Lung (tissue), 12 donors: ENCODE results near the gene CA10. TPM values are rescaled to one million over a fixed set of nuclear protein-coding genes. Genes with fewer than 3 reads are reported as not detected.

ENCODE experiments used
- ATAC-seq: fragments of 200-7000 bp; cut with Tn5 transposase; one replicate; pipeline ENCODE4 v1.9.1; 2020; ENCODE audit warnings: moderate number of reproducible peaks; ENCODE audit not compliant: insufficient read depth, low FRiP score
- DNase-seq, 3 donors: peaks; one replicate each; pipeline ENCODE4 v3.0.0-alpha.2; 2013 to 2017
- H3K27ac ChIP-seq, 2 donors: one replicate each; pipeline ENCODE4 v1.5.1; 2013; ENCODE audit warnings: mild to moderate bottlenecking in 2 of 2, moderate library complexity in 2 of 2, control low read depth in 1 of 2, inconsistent platforms in 1 of 2, low read depth in 1 of 2, low read length in 1 of 2
- H3K27me3 ChIP-seq, 3 donors: one replicate each; pipeline ENCODE4 v1.5.1; 2013; ENCODE audit warnings: low read length in 2 of 3; ENCODE audit not compliant: control insufficient read depth in 3 of 3, insufficient read depth in 3 of 3
- H3K36me3 ChIP-seq, 4 donors: one replicate each; pipeline ENCODE4 v1.5.1; 2013; ENCODE audit warnings: low read length in 4 of 4, mild to moderate bottlenecking in 1 of 4, moderate library complexity in 1 of 4; ENCODE audit not compliant: control insufficient read depth in 4 of 4, insufficient read depth in 4 of 4
- H3K4me1 ChIP-seq, 5 donors: one replicate each; pipeline ENCODE4 v1.5.1; 2013; ENCODE audit warnings: low read length in 5 of 5, mild to moderate bottlenecking in 2 of 5, moderate library complexity in 1 of 5; ENCODE audit not compliant: control insufficient read depth in 5 of 5, insufficient read depth in 5 of 5
- H3K4me3 ChIP-seq: one replicate; pipeline ENCODE4 v1.5.1; 2013; ENCODE audit warnings: mild to moderate bottlenecking, control low read depth, moderate library complexity
- H3K9ac ChIP-seq, 2 donors: one replicate each; pipeline ENCODE4 v1.5.1; 2013; ENCODE audit warnings: low read length in 2 of 2, control low read depth in 1 of 2; ENCODE audit not compliant: insufficient read depth in 1 of 2
- H3K9me3 ChIP-seq, 4 donors: one replicate each; pipeline ENCODE4 v1.5.1; 2013; ENCODE audit warnings: low read length in 3 of 4, mild to moderate bottlenecking in 1 of 4, moderate library complexity in 1 of 4; ENCODE audit not compliant: control insufficient read depth in 4 of 4, insufficient read depth in 3 of 4
- CTCF ChIP-seq: IDR thresholded peaks from 2 replicates; pipeline ENCODE4 v1.5.1; 2012; ENCODE audit warnings: mild to moderate bottlenecking; ENCODE audit errors: control extremely low read depth, extremely low read depth
- WGBS, 2 donors: extraction: QIAGEN DNeasy Blood & Tissue Kit; methylation state at CpG; one replicate each; pipeline ENCODE4 v1.1.7; 2013; 5-methylcytosine and 5-hydroxymethylcytosine counted together
- polyA plus RNA-seq, 2 donors: library from polyadenylated mRNA; stranded (reverse); fragments of 200-250 nt; gene quantifications; one replicate each; pipeline ENCODE4 v1.2.1, GENCODE V29; 2013
- total RNA-seq, 2 donors: library from RNA; depleted of rRNA in 1 of 2; stranded (reverse); fragments of >200 nt in 1 of 2; gene quantifications; one replicate each; pipeline ENCODE4 v1.2.1, GENCODE V29; 2014 to 2021
- donor health status: control.
- donor health status: control.
- donor health status: Bipolar disorder and iron deficiency.
- donor health status: healthy.
- donor health status: DM: yes; HTN: yes; CAD: no.

The CA10 gene
- total and polyA plus RNA-seq, 4 donors = 0.04 to 0.17 TPM; not detected in 2

- no peak overlapping the region for H3K27ac ChIP-seq
- peaks cover 0 to 2% (median 0%) of the 10 kb centered on the region in 4 donors for H3K9me3 ChIP-seq
- H3K4me3 ChIP-seq = no peak overlapping the region
- ATAC-seq = no peak
- no peaks in the 10 kb centered on the region for H3K27me3 ChIP-seq
- no peak for DNase-seq
- 86 to 88% methylated on average over 1 of the region's 1 CpG for WGBS, 2 donors
- TF ChIP-seq CTCF = no peak
- H3K36me3 ChIP-seq = no peaks in the 10 kb centered on the region
- H3K9ac ChIP-seq = no peak overlapping the region
- H3K4me1 ChIP-seq = no peaks in the 10 kb centered on the region
Measured at GRCh38 chr17:51805765-51806164, 352.7 kb downstream of the CA10 start.

- DNase-seq (no peak), ATAC-seq (no peak)
- Histone ChIP-seq H3K36me3 (no peaks in the 10 kb centered on the region), H3K27me3 (no peaks in the 10 kb centered on the region), H3K27ac (no peak overlapping the region), H3K4me1 (no peaks in the 10 kb centered on the region), H3K9me3 (no peaks in the 10 kb centered on the region), H3K9ac (no peak overlapping the region), H3K4me3 (no peak overlapping the region)
- TF ChIP-seq CTCF = no peak
- 50 to 75% methylated on average over 2 of the region's 2 CpGs for WGBS, 2 donors
Measured at GRCh38 chr17:51805185-51805584, 353.3 kb downstream of the CA10 start.

GRCh38 chr17:51803161-51803560 is 355.4 kb downstream of the CA10 start:
- 75% methylated on average over 4 of the region's 4 CpGs for WGBS, 2 donors
- H3K27ac ChIP-seq = no peak overlapping the region
- no peak overlapping the region for H3K4me3 ChIP-seq

More at GRCh38 chr17:51803161-51803560, 355.4 kb downstream of the CA10 start:
- ATAC-seq = no peak
- Histone ChIP-seq H3K36me3 (no peaks in the 10 kb centered on the region), H3K9ac (no peak overlapping the region), H3K27me3 (no peaks in the 10 kb centered on the region), H3K9me3 (no peaks in the 10 kb centered on the region), H3K4me1 (no peaks in the 10 kb centered on the region)
- TF ChIP-seq CTCF = no peak
- DNase-seq = no peak
